Measurements from ENCODE around the gene RNF135. TPM values are rescaled to one million over a fixed set of nuclear protein-coding genes. Genes with fewer than 3 reads are reported as not detected.
"Not testable (repeated sequence)": the region's sequence is repeated elsewhere in the genome, so short reads cannot be mapped to it uniquely, and the experiment has no call there.

The RNF135 gene
- total and polyA plus RNA-seq, 10 donors: 20.1 to 43.6 (median 34.2) TPM

DNA sequence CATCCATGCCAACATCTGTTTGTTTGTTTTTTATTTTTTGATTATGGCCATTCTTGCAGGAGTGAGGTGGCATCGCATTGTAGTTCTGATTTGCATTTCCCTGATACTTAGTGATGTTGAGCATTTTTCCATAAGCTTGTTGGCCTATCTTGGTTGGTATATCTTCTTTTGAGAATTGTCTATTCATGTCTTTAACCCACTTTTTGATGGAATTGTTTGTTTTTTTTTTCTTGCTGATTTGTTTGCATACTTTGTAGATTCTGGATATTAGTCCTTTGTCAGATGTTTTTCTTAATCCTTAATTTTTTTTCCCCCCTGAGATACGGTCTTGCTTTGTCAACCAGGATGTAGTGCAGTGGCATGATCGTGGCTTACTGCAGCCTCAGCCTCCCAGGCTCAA lies 43.0 kb downstream of the RNF135 start:
- no peak overlapping the region for H3K4me3 ChIP-seq
- no peak for TF ChIP-seq CTCF (IDR thresholded peaks at IDR 0.05 in 8 of 11, conservative IDR thresholded peaks at IDR 0.05 in 3 of 11)
- no peak for TF ChIP-seq POLR2A (IDR thresholded peaks at IDR 0.05)
- TF ChIP-seq POLR2AphosphoS5 (IDR thresholded peaks at IDR 0.05): no peak
- peaks cover 0 to 13% (median 2%) of the 10 kb centered on the region in 6 donors for H3K4me1 ChIP-seq
- no peak overlapping the region for H3K27ac ChIP-seq
- no peaks in the 10 kb centered on the region for H3K36me3 ChIP-seq
- no peaks in the 10 kb centered on the region for H3K9me3 ChIP-seq
- DNase-seq: no peak
- no peaks in the 10 kb centered on the region for H3K27me3 ChIP-seq (replicated peaks in 1 of 7)
- WGBS, 5 donors: 87 to 94% (median 93%) methylated on average over 3 of the region's 3 CpGs
- intact Hi-C loops (cut with DNase I; ENCODE audit: low total_unique reads): loop anchor here (10.0 kb wide), 1 partner anchor 361 kb away; no protein-coding TSS in a partner anchor

- TF ChIP-seq POLR2AphosphoS5 (IDR thresholded peaks at IDR 0.05): no peak
- TF ChIP-seq POLR2A (IDR thresholded peaks at IDR 0.05): no peak
- TF ChIP-seq CTCF (IDR thresholded peaks at IDR 0.05 in 8 of 11, conservative IDR thresholded peaks at IDR 0.05 in 3 of 11): no peak
- H3K4me3 ChIP-seq: no peak overlapping the region
- no peaks in the 10 kb centered on the region for H3K36me3 ChIP-seq
- no peak overlapping the region for H3K27ac ChIP-seq
- WGBS, 5 donors: 87 to 92% (median 88%) methylated on average over 5 of the region's 5 CpGs
- no peak for DNase-seq
- no peaks in the 10 kb centered on the region for H3K9me3 ChIP-seq
- peaks cover 0 to 9% (median 0%) of the 10 kb centered on the region in 6 donors for H3K4me1 ChIP-seq
- intact Hi-C loops (cut with DNase I; ENCODE audit: low total_unique reads): loop anchor here (10.0 kb wide), 1 partner anchor 359 kb away; no protein-coding TSS in a partner anchor
- no peaks in the 10 kb centered on the region for H3K27me3 ChIP-seq (replicated peaks in 1 of 7)
These were observed 44.8 kb downstream of the RNF135 start for GRCh38 chr17:31015639-31016038.

DNA sequence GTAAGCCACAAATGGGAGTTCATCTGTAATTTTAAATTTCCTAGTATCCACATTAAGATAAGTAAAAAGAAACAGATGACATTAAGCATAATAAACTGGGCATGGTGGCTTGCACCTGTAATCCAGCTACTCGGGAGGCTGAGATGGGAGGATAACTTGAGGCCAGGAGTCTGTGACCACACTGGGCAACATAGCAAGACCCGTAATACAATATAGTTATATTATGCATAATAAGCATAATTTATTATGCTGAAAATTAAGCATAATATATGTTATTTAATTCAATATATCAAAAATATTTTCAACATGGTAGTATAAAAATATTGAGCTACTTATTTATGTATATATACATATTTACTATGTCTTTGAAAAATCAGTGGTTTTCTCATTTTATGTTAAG lies 48.2 kb downstream of the RNF135 start:
- Histone ChIP-seq H3K27me3 (replicated peaks in 1 of 7) (no peaks in the 10 kb centered on the region), H3K27ac (no peak overlapping the region), H3K4me3 (no peak overlapping the region), H3K9me3 (no peaks in the 10 kb centered on the region), H3K4me1 (peaks cover 0 to 9% (median 0%) of the 10 kb centered on the region in 6 donors), H3K36me3 (no peaks in the 10 kb centered on the region)
- 93 to 99% (median 97%) methylated on average over 2 of the region's 2 CpGs for WGBS, 5 donors
- DNase-seq: no peak
- intact Hi-C loops (cut with DNase I; ENCODE audit: low total_unique reads): loop anchor here (10.0 kb wide), 1 partner anchor 356 kb away; no protein-coding TSS in a partner anchor
- TF ChIP-seq POLR2A (IDR thresholded peaks at IDR 0.05): no peak
- no peak for TF ChIP-seq CTCF (IDR thresholded peaks at IDR 0.05 in 8 of 11, conservative IDR thresholded peaks at IDR 0.05 in 3 of 11)

- H3K9me3 ChIP-seq; H3K27ac ChIP-seq; H3K27me3 ChIP-seq (replicated peaks in 1 of 7); H3K4me1 ChIP-seq; H3K4me3 ChIP-seq; intact Hi-C loops (cut with DNase I; ENCODE audit: low total_unique reads); DNase-seq: not testable (repeated sequence)
- H3K36me3 ChIP-seq: peaks cover 0 to 14% (median 0%) of the 10 kb centered on the region in 6 donors
- 55 to 82% (median 65%) methylated on average over 1 to 2 of the region's 2 CpGs for WGBS, 5 donors
These were observed 52.3 kb downstream of the RNF135 start for GRCh38 chr17:31023171-31023570.

DNA sequence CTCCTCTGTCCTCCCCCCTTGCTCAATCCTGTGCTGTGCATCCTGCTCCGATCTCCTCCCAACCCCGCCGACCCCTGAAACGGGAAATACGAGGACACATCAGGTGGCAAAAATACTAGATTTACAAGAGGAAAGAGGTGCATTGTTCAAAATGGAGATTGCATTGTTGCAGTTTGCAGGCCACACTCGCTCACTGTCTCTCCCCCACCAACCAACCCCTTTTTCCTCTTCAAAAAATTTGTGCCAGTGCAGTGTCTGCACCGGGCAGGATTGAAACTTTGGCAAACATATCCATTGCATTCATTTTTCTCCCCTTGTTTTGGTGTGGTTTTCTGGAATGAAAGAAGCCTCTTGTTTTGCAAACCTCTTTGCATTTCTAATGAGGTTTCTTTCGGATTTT lies 61.0 kb downstream of the RNF135 start:
- DNase-seq: no peak

GRCh38 chr17:31035611-31036010 lies 64.8 kb downstream of the RNF135 start:
- 77 to 89% (median 86%) methylated on average over 5 of the region's 5 CpGs for WGBS, 5 donors
- H3K27me3 ChIP-seq (replicated peaks in 1 of 7); H3K4me1 ChIP-seq; DNase-seq; H3K27ac ChIP-seq; H3K9me3 ChIP-seq; H3K4me3 ChIP-seq; intact Hi-C loops (cut with DNase I; ENCODE audit: low total_unique reads): not testable (repeated sequence)
- H3K36me3 ChIP-seq: peaks cover 0 to 37% (median 2%) of the 10 kb centered on the region in 6 donors

More for the DNA sequence above, 61.0 kb downstream of the RNF135 start:
- no peak overlapping the region for H3K4me3 ChIP-seq
- H3K27me3 ChIP-seq (replicated peaks in 1 of 7): no peaks in the 10 kb centered on the region
- 87 to 95% (median 89%) methylated on average over 8 of the region's 8 CpGs for WGBS, 5 donors
- TF ChIP-seq CTCF (IDR thresholded peaks at IDR 0.05 in 8 of 11, conservative IDR thresholded peaks at IDR 0.05 in 3 of 11): no peak
- no peak for TF ChIP-seq POLR2A (IDR thresholded peaks at IDR 0.05)
- TF ChIP-seq POLR2AphosphoS5 (IDR thresholded peaks at IDR 0.05): no peak
- peaks cover 0 to 37% (median 2%) of the 10 kb centered on the region in 6 donors for H3K36me3 ChIP-seq
- H3K9me3 ChIP-seq: no peaks in the 10 kb centered on the region
- intact Hi-C loops (cut with DNase I; ENCODE audit: low total_unique reads): no loop called here
- no peaks in the 10 kb centered on the region for H3K4me1 ChIP-seq
- H3K27ac ChIP-seq: no peak overlapping the region

DNA sequence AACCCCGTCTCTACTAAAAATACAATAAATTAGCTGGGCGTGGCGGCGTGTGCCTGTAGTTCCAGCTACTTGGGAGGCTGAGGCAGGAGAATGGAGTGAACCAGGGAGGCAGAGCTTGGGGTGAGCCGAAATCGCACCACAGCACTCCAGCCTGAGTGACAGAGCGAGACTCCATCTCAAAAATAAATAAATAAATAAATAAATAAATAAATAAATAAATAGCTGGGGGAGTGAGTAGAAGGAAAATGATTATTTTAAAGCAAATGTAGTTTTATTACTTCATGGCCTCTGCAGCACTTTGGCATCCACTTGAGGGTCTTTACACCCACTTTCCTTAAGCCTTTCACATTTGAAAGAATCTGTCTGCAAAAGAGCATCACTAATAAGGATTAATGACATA lies 70.0 kb downstream of the RNF135 start:
- H3K27ac ChIP-seq; H3K36me3 ChIP-seq; H3K9me3 ChIP-seq; DNase-seq; H3K4me1 ChIP-seq; H3K27me3 ChIP-seq (replicated peaks in 1 of 7); intact Hi-C loops (cut with DNase I; ENCODE audit: low total_unique reads); H3K4me3 ChIP-seq: not testable (repeated sequence)
- 94 to 98% (median 96%) methylated on average over 7 of the region's 7 CpGs for WGBS, 5 donors
